Chondrocyte (in vitro differentiated cells): ENCODE results near the gene ZNF600. TPM values are rescaled to one million over a fixed set of nuclear protein-coding genes. Genes with fewer than 3 reads are reported as not detected.
"Not testable (repeated sequence)": the region's sequence is repeated elsewhere in the genome, so short reads cannot be mapped to it uniquely, and the experiment has no call there.

Experiments used
- DNase-seq: peaks from one replicate; pipeline ENCODE4 v3.0.0; 2021; ENCODE audit warnings: mixed read lengths, low spot score
- H3K27ac Mint-ChIP-seq: one replicate; pipeline ENCODE4 v1.8.0; 2021; ENCODE audit warnings: mild to moderate bottlenecking, moderate library complexity, mixed read lengths; ENCODE audit not compliant: unreplicated experiment
- H3K27me3 Mint-ChIP-seq: 2 replicates; pipeline ENCODE4 v1.8.0; 2021; ENCODE audit warnings: low read depth, mixed read lengths
- H3K36me3 Mint-ChIP-seq: 2 replicates; pipeline ENCODE4 v1.8.0; 2021; ENCODE audit warnings: low read depth, mixed read lengths
- H3K4me1 Mint-ChIP-seq: 2 replicates; pipeline ENCODE4 v1.8.0; 2021; ENCODE audit warnings: low read depth, mild to moderate bottlenecking, mixed read lengths
- H3K4me3 Mint-ChIP-seq: one replicate; pipeline ENCODE4 v1.8.0; 2021; ENCODE audit warnings: mild to moderate bottlenecking, moderate library complexity, mixed read lengths; ENCODE audit not compliant: unreplicated experiment
- H3K9me3 Mint-ChIP-seq: 2 replicates; pipeline ENCODE4 v1.8.0; 2021; ENCODE audit warnings: low read depth, mixed read lengths
- CTCF ChIP-seq: fragments of 200-600 bp; sonication (generic); IDR thresholded peaks from 2 replicates; pipeline ENCODE4 v1.5.0; 2021; ENCODE audit warnings: antibody characterized with exemption, mild to moderate bottlenecking, moderate library complexity
- long read RNA-seq: library from polyadenylated mRNA; stranded (forward); transcript quantifications from one replicate; pipeline ENCODE4 v2.0.0, GENCODE V29; 2021
- total RNA-seq: library from RNA; stranded (reverse); gene quantifications from 3 replicates; pipeline ENCODE4 v1.2.1, GENCODE V29; 2021

ZNF600 gene
- total RNA-seq, result 7.2 to 8.3 TPM (median 7.8 TPM) in 3 replicates
- long read RNA-seq, partial matches to known transcripts, result 2 of 12 reads
- long read RNA-seq, other reads (novel, unspliced or antisense), result 7 of 12 reads

- peak within 1 kb of the TSS; percentile 83 for H3K27ac Mint-ChIP-seq
- TF ChIP-seq CTCF, result peak; percentile 53
- peak within 1 kb of the TSS; percentile 88 for H3K4me3 Mint-ChIP-seq
- H3K27me3 Mint-ChIP-seq, DNase-seq, H3K36me3 Mint-ChIP-seq: not testable (repeated sequence)
- peaks cover 18% of the 10 kb centered on the region for H3K4me1 Mint-ChIP-seq
- peaks cover 11% of the 10 kb centered on the region for H3K9me3 Mint-ChIP-seq
Observed at GRCh38 chr19:52786464-52787354, at the start of gene ZNF600. Gene ZNF600 (minus strand): TSS chr19:52786791. CDS start chr19:52778888, 7,903 bp downstream.

- peaks cover 28% of the 10 kb centered on the region for H3K36me3 Mint-ChIP-seq
- H3K4me1 Mint-ChIP-seq, DNase-seq, H3K4me3 Mint-ChIP-seq, H3K27me3 Mint-ChIP-seq, H3K27ac Mint-ChIP-seq: not testable (repeated sequence)
- peaks cover 52% of the 10 kb centered on the region for H3K9me3 Mint-ChIP-seq
Observed at GRCh38 chr19:52834289-52834688, 47.7 kb upstream of the ZNF600 start.

GRCh38 chr19:52833541-52833940 is 47.0 kb upstream of the ZNF600 start:
- not testable (repeated sequence) for DNase-seq, H3K4me1 Mint-ChIP-seq, H3K27me3 Mint-ChIP-seq, H3K27ac Mint-ChIP-seq, H3K4me3 Mint-ChIP-seq
- H3K36me3 Mint-ChIP-seq, result peaks cover 25% of the 10 kb centered on the region
- H3K9me3 Mint-ChIP-seq, result peaks cover 47% of the 10 kb centered on the region

- not testable (repeated sequence) for H3K36me3 Mint-ChIP-seq, H3K27me3 Mint-ChIP-seq, DNase-seq, H3K4me1 Mint-ChIP-seq, H3K27ac Mint-ChIP-seq, H3K4me3 Mint-ChIP-seq
- peaks cover 21% of the 10 kb centered on the region for H3K9me3 Mint-ChIP-seq
Observed at GRCh38 chr19:52829866-52830265, 43.3 kb upstream of the ZNF600 start.

GRCh38 chr19:52825765-52826164 is 39.2 kb upstream of the ZNF600 start:
- Mint-ChIP-seq H3K36me3 (peaks cover under 1% of the 10 kb centered on the region), H3K27ac (no peak overlapping the region), H3K9me3 (peaks cover 1% of the 10 kb centered on the region), H3K4me1 (peaks cover 4% of the 10 kb centered on the region), H3K4me3 (no peak overlapping the region), H3K27me3 (no peaks in the 10 kb centered on the region)
- TF ChIP-seq CTCF, result no peak
- no peak for DNase-seq

GRCh38 chr19:52823676-52824075 is 37.1 kb upstream of the ZNF600 start:
- Mint-ChIP-seq H3K27ac (no peak overlapping the region), H3K36me3 (peaks cover 3% of the 10 kb centered on the region), H3K4me1 (peaks cover 10% of the 10 kb centered on the region), H3K27me3 (no peaks in the 10 kb centered on the region), H3K4me3 (no peak overlapping the region), H3K9me3 (no peaks in the 10 kb centered on the region)
- no peak for TF ChIP-seq CTCF
- DNase-seq, result no peak
